WTC11 (cell line): Measurements from ENCODE around the gene EFEMP2.

Experiments
- ATF1 ChIP-seq: sonication (generic); formaldehyde crosslinking; IDR thresholded peaks from 2 replicates; pipeline ENCODE4 v1.8.1; 2023; ENCODE audit warnings: mild to moderate bottlenecking, moderate library complexity, missing genetic modification reagents
- CBFB ChIP-seq: sonication (generic); formaldehyde crosslinking; IDR thresholded peaks from 2 replicates; pipeline ENCODE4 v1.8.1; 2022; ENCODE audit warnings: mild to moderate bottlenecking, low read depth, missing genetic modification reagents
- CREB1 ChIP-seq: sonication (generic); formaldehyde crosslinking; IDR thresholded peaks from 2 replicates; pipeline ENCODE4 v1.8.0; 2023; ENCODE audit warnings: mild to moderate bottlenecking, missing genetic modification reagents
- JUN ChIP-seq: sonication (generic); formaldehyde crosslinking; IDR thresholded peaks from 2 replicates; pipeline ENCODE4 v1.8.0; 2023; ENCODE audit warnings: mild to moderate bottlenecking, missing genetic modification reagents
- SMAD3 ChIP-seq: sonication (generic); formaldehyde crosslinking; IDR thresholded peaks from 2 replicates; pipeline ENCODE4 v1.8.0; 2022; ENCODE audit warnings: missing genetic modification reagents, mild to moderate bottlenecking, borderline replicate concordance
- SP1 ChIP-seq: sonication (generic); formaldehyde crosslinking; conservative IDR thresholded peaks from 2 replicates; pipeline ENCODE4 v1.8.1; 2022; ENCODE audit warnings: missing genetic modification reagents
- ZNF121 ChIP-seq: sonication (generic); formaldehyde crosslinking; IDR thresholded peaks from 2 replicates; pipeline ENCODE4 v1.8.0; 2023; ENCODE audit warnings: missing genetic modification reagents
- ZNF232 ChIP-seq: sonication (generic); formaldehyde crosslinking; IDR thresholded peaks from 2 replicates; pipeline ENCODE4 v1.8.0; 2022; ENCODE audit warnings: mild to moderate bottlenecking, missing genetic modification reagents
- ZNF416 ChIP-seq: fragments of 250-450 bp; sonication (Bioruptor Pico); IDR thresholded peaks from 2 replicates; pipeline ENCODE4 v1.9.0; 2021; ENCODE audit warnings: mild to moderate bottlenecking, inconsistent platforms
- ZNF671 ChIP-seq: fragments of 250-450 bp; sonication (Bioruptor Pico); IDR thresholded peaks from 2 replicates; pipeline ENCODE4 v1.8.0; 2021; ENCODE audit warnings: mild to moderate bottlenecking
- TF ChIP-seq, protein P1 (sequence below): sonication (generic); formaldehyde crosslinking; IDR thresholded peaks from 2 replicates; pipeline ENCODE4 v1.8.1; 2023; ENCODE audit warnings: mild to moderate bottlenecking, missing genetic modification reagents, moderate library complexity
- TF ChIP-seq, protein P2 (sequence below): fragments of 200-600 bp; IDR thresholded peaks from 2 replicates; pipeline ENCODE4 v1.8.0; 2022; ENCODE audit warnings: antibody characterized with exemption
- TF ChIP-seq, protein P3 (sequence below): sonication (generic); formaldehyde crosslinking; IDR thresholded peaks from 2 replicates; pipeline ENCODE4 v1.8.0; 2022; ENCODE audit warnings: mild to moderate bottlenecking, missing genetic modification reagents
- TF ChIP-seq, protein P4 (sequence below): sonication (generic); formaldehyde crosslinking; IDR thresholded peaks from 2 replicates; pipeline ENCODE4 v1.8.0; 2022; ENCODE audit warnings: mild to moderate bottlenecking, missing genetic modification reagents

DNA sequence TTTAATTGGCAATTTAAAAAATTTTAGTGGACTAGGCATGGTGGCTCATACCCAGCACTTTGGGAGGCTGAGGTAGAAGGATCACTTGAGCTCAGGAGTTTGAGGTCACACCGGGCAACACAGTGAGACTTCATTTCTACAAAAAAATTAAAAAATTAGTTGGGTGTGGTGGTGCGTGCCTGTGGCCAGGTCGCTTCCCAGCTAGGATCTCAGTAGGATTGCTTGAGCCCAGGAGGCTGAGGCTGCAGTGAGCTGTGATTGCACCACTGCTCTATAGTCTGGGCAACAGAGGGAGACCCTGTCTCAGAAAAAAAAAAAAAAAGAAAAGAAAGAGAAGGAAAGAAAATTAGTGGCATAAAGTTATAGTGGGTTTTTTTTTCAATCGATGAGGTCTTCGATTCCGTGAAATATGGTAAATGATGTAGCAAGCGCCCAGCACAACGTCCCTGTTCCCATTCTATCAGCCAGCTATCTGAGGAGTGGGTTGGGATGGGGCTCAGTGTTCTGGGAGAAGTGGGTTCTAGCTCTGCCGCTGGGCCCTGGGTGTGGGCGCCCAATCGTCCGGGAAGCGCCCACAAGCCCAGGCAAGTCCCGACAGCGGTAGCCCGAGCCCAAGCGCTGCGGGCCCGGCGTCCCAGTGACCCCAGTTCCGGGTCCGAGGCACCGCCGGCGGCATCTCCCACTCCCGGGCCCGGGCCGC is 26.2 kb upstream of the EFEMP2 start:
- TF ChIP-seq, protein P1, sequence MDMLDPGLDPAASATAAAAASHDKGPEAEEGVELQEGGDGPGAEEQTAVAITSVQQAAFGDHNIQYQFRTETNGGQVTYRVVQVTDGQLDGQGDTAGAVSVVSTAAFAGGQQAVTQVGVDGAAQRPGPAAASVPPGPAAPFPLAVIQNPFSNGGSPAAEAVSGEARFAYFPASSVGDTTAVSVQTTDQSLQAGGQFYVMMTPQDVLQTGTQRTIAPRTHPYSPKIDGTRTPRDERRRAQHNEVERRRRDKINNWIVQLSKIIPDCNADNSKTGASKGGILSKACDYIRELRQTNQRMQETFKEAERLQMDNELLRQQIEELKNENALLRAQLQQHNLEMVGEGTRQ: no peak
- TF ChIP-seq CBFB (CRISPR knock-in tag) (no peak), JUN (CRISPR knock-in tag) (no peak), ZNF232 (CRISPR knock-in tag) (no peak), ZNF416 (CRISPR knock-in tag) (no peak), SP1 (CRISPR knock-in tag) (no peak), ZNF121 (CRISPR knock-in tag) (no peak), CREB1 (CRISPR knock-in tag) (no peak), SMAD3 (no peak), ATF1 (CRISPR knock-in tag) (no peak), ZNF671 (no peak)
- TF ChIP-seq, protein P2, sequence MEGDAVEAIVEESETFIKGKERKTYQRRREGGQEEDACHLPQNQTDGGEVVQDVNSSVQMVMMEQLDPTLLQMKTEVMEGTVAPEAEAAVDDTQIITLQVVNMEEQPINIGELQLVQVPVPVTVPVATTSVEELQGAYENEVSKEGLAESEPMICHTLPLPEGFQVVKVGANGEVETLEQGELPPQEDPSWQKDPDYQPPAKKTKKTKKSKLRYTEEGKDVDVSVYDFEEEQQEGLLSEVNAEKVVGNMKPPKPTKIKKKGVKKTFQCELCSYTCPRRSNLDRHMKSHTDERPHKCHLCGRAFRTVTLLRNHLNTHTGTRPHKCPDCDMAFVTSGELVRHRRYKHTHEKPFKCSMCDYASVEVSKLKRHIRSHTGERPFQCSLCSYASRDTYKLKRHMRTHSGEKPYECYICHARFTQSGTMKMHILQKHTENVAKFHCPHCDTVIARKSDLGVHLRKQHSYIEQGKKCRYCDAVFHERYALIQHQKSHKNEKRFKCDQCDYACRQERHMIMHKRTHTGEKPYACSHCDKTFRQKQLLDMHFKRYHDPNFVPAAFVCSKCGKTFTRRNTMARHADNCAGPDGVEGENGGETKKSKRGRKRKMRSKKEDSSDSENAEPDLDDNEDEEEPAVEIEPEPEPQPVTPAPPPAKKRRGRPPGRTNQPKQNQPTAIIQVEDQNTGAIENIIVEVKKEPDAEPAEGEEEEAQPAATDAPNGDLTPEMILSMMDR: no peak
- TF ChIP-seq, protein P3, sequence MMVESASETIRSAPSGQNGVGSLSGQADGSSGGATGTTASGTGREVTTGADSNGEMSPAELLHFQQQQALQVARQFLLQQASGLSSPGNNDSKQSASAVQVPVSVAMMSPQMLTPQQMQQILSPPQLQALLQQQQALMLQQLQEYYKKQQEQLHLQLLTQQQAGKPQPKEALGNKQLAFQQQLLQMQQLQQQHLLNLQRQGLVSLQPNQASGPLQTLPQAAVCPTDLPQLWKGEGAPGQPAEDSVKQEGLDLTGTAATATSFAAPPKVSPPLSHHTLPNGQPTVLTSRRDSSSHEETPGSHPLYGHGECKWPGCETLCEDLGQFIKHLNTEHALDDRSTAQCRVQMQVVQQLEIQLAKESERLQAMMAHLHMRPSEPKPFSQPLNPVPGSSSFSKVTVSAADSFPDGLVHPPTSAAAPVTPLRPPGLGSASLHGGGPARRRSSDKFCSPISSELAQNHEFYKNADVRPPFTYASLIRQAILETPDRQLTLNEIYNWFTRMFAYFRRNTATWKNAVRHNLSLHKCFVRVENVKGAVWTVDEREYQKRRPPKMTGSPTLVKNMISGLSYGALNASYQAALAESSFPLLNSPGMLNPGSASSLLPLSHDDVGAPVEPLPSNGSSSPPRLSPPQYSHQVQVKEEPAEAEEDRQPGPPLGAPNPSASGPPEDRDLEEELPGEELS (CRISPR knock-in tag): no peak
- TF ChIP-seq, protein P4, sequence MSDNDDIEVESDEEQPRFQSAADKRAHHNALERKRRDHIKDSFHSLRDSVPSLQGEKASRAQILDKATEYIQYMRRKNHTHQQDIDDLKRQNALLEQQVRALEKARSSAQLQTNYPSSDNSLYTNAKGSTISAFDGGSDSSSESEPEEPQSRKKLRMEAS: no peak
